ENCODE results near the gene GSC2.

GSC2 gene

GRCh38 chr22:19151329-19152191 is 1.5 kb upstream of the GSC2 start:
- Histone ChIP-seq H3K9me3 (ENCODE audit: control insufficient read depth, low read length) (no peaks in the 10 kb centered on the region), H3K27ac (ENCODE audit: insufficient read depth, low read depth, low read length, poor library complexity, severe bottlenecking) (no peak overlapping the region), H3K4me1 (ENCODE audit: control insufficient read depth, insufficient read depth, low read length) (no peaks in the 10 kb centered on the region), H3K36me3 (ENCODE audit: control insufficient read depth, insufficient read depth, low read length) (no peaks in the 10 kb centered on the region), H3K4me3 (ENCODE audit: insufficient read depth, low read depth, low read length) (no peak overlapping the region), H3K27me3 (ENCODE audit: control insufficient read depth, insufficient read depth, low read length, poor library complexity, severe bottlenecking) (peaks cover 79% of the 10 kb centered on the region)
- WGBS, 2 experiments: 59 to 67% methylated on average over 10 of the region's 10 CpGs

- Histone ChIP-seq H3K9me3 (ENCODE audit: control insufficient read depth, low read length) (no peaks in the 10 kb centered on the region), H3K36me3 (ENCODE audit: control insufficient read depth, insufficient read depth, low read length) (no peaks in the 10 kb centered on the region), H3K4me1 (ENCODE audit: control insufficient read depth, insufficient read depth, low read length) (no peaks in the 10 kb centered on the region), H3K27ac (ENCODE audit: insufficient read depth, low read depth, low read length, poor library complexity, severe bottlenecking) (no peak overlapping the region), H3K27me3 (ENCODE audit: control insufficient read depth, insufficient read depth, low read length, poor library complexity, severe bottlenecking) (peaks cover 84% of the 10 kb centered on the region), H3K4me3 (ENCODE audit: insufficient read depth, low read depth, low read length) (no peak overlapping the region)
- WGBS, 2 experiments: 21 to 22% methylated on average over 68 of the region's 68 CpGs
These were observed 613 bp upstream of the GSC2 start for GRCh38 chr22:19150482-19151328.

- H3K27me3 ChIP-seq (ENCODE audit: control insufficient read depth, insufficient read depth, low read length, poor library complexity, severe bottlenecking): peaks cover 86% of the 10 kb centered on the region
- WGBS, 2 experiments: 15 to 17% methylated on average over 92 of the region's 92 CpGs
- H3K36me3 ChIP-seq (ENCODE audit: control insufficient read depth, insufficient read depth, low read length): no peaks in the 10 kb centered on the region
- no peaks in the 10 kb centered on the region for H3K9me3 ChIP-seq (ENCODE audit: control insufficient read depth, low read length)
- H3K4me3 ChIP-seq (ENCODE audit: insufficient read depth, low read depth, low read length): no peak overlapping the region
- no peaks in the 10 kb centered on the region for H3K4me1 ChIP-seq (ENCODE audit: control insufficient read depth, insufficient read depth, low read length)
- H3K27ac ChIP-seq (ENCODE audit: insufficient read depth, low read depth, low read length, poor library complexity, severe bottlenecking): no peak overlapping the region
These were observed 827 bp downstream of the GSC2 start for GRCh38 chr22:19149047-19149883.

GRCh38 chr22:19148417-19149046 is 1.6 kb downstream of the GSC2 start:
- Histone ChIP-seq H3K36me3 (ENCODE audit: control insufficient read depth, insufficient read depth, low read length) (no peaks in the 10 kb centered on the region), H3K27ac (ENCODE audit: insufficient read depth, low read depth, low read length, poor library complexity, severe bottlenecking) (no peak overlapping the region), H3K9me3 (ENCODE audit: control insufficient read depth, low read length) (no peaks in the 10 kb centered on the region), H3K27me3 (ENCODE audit: control insufficient read depth, insufficient read depth, low read length, poor library complexity, severe bottlenecking) (peaks cover 80% of the 10 kb centered on the region), H3K4me1 (ENCODE audit: control insufficient read depth, insufficient read depth, low read length) (no peaks in the 10 kb centered on the region), H3K4me3 (ENCODE audit: insufficient read depth, low read depth, low read length) (no peak overlapping the region)
- 79 to 83% methylated on average over 33 of the region's 33 CpGs for WGBS, 2 experiments

- H3K27me3 ChIP-seq (ENCODE audit: control insufficient read depth, insufficient read depth, low read length, poor library complexity, severe bottlenecking): peaks cover 68% of the 10 kb centered on the region
- no peaks in the 10 kb centered on the region for H3K9me3 ChIP-seq (ENCODE audit: control insufficient read depth, low read length)
- H3K4me1 ChIP-seq (ENCODE audit: control insufficient read depth, insufficient read depth, low read length): no peaks in the 10 kb centered on the region
- H3K36me3 ChIP-seq (ENCODE audit: control insufficient read depth, insufficient read depth, low read length): no peaks in the 10 kb centered on the region
- no peak overlapping the region for H3K4me3 ChIP-seq (ENCODE audit: insufficient read depth, low read depth, low read length)
- 32 to 33% methylated on average over 9 of the region's 9 CpGs for WGBS, 2 experiments
- H3K27ac ChIP-seq (ENCODE audit: insufficient read depth, low read depth, low read length, poor library complexity, severe bottlenecking): no peak overlapping the region
These were observed 2.8 kb downstream of the GSC2 start for GRCh38 chr22:19147195-19147780.

- Histone ChIP-seq H3K9me3 (ENCODE audit: control insufficient read depth, low read length) (no peaks in the 10 kb centered on the region), H3K27me3 (ENCODE audit: control insufficient read depth, insufficient read depth, low read length, poor library complexity, severe bottlenecking) (peaks cover 59% of the 10 kb centered on the region), H3K4me3 (ENCODE audit: insufficient read depth, low read depth, low read length) (no peak overlapping the region), H3K27ac (ENCODE audit: insufficient read depth, low read depth, low read length, poor library complexity, severe bottlenecking) (no peak overlapping the region), H3K4me1 (ENCODE audit: control insufficient read depth, insufficient read depth, low read length) (no peaks in the 10 kb centered on the region), H3K36me3 (ENCODE audit: control insufficient read depth, insufficient read depth, low read length) (no peaks in the 10 kb centered on the region)
- 83 to 86% methylated on average over 11 of the region's 11 CpGs for WGBS, 2 experiments
These were observed 3.7 kb downstream of the GSC2 start for GRCh38 chr22:19146215-19146968.

GRCh38 chr22:19143967-19144400 is 6.1 kb downstream of the GSC2 start:
- peak overlapping the region; percentile 91 for H3K4me3 ChIP-seq (ENCODE audit: insufficient read depth, low read depth, low read length)
- peaks cover 35% of the 10 kb centered on the region for H3K27me3 ChIP-seq (ENCODE audit: control insufficient read depth, insufficient read depth, low read length, poor library complexity, severe bottlenecking)
- H3K4me1 ChIP-seq (ENCODE audit: control insufficient read depth, insufficient read depth, low read length): no peaks in the 10 kb centered on the region
- 7 to 11% methylated on average over 17 of the region's 17 CpGs for WGBS, 2 experiments
- H3K27ac ChIP-seq (ENCODE audit: insufficient read depth, low read depth, low read length, poor library complexity, severe bottlenecking): no peak overlapping the region
- H3K36me3 ChIP-seq (ENCODE audit: control insufficient read depth, insufficient read depth, low read length): peaks cover 12% of the 10 kb centered on the region
- no peaks in the 10 kb centered on the region for H3K9me3 ChIP-seq (ENCODE audit: control insufficient read depth, low read length)

GRCh38 chr22:19143212-19143611 is 6.9 kb downstream of the GSC2 start:
- H3K9me3 ChIP-seq (ENCODE audit: control insufficient read depth, low read length): no peaks in the 10 kb centered on the region
- no peak overlapping the region for H3K4me3 ChIP-seq (ENCODE audit: insufficient read depth, low read depth, low read length)
- 84 to 90% methylated on average over 5 of the region's 5 CpGs for WGBS, 2 experiments

GRCh38 chr22:19142394-19142793 is 7.7 kb downstream of the GSC2 start:
- peaks cover 12% of the 10 kb centered on the region for H3K36me3 ChIP-seq (ENCODE audit: control insufficient read depth, insufficient read depth, low read length)
- H3K27ac ChIP-seq (ENCODE audit: insufficient read depth, low read depth, low read length, poor library complexity, severe bottlenecking): no peak overlapping the region
- no peak overlapping the region for H3K4me3 ChIP-seq (ENCODE audit: insufficient read depth, low read depth, low read length)
- 97% methylated on average over 9 of the region's 9 CpGs for WGBS, 2 experiments
- no peaks in the 10 kb centered on the region for H3K9me3 ChIP-seq (ENCODE audit: control insufficient read depth, low read length)
- no peaks in the 10 kb centered on the region for H3K4me1 ChIP-seq (ENCODE audit: control insufficient read depth, insufficient read depth, low read length)
- peaks cover 19% of the 10 kb centered on the region for H3K27me3 ChIP-seq (ENCODE audit: control insufficient read depth, insufficient read depth, low read length, poor library complexity, severe bottlenecking)

More at GRCh38 chr22:19143212-19143611, 6.9 kb downstream of the GSC2 start:
- H3K27me3 ChIP-seq (ENCODE audit: control insufficient read depth, insufficient read depth, low read length, poor library complexity, severe bottlenecking): peaks cover 27% of the 10 kb centered on the region
- H3K36me3 ChIP-seq (ENCODE audit: control insufficient read depth, insufficient read depth, low read length): peaks cover 12% of the 10 kb centered on the region
- H3K4me1 ChIP-seq (ENCODE audit: control insufficient read depth, insufficient read depth, low read length): no peaks in the 10 kb centered on the region
- H3K27ac ChIP-seq (ENCODE audit: insufficient read depth, low read depth, low read length, poor library complexity, severe bottlenecking): no peak overlapping the region

Data from ectodermal cell (in vitro differentiated cells).